Mucosa of rectum (tissue), 2 donors: ENCODE results near the gene DZIP1.
A peak's percentile ranks its signal among the peaks of the same experiment; 100 is the strongest.
"Not testable (repeated sequence)": the region's sequence is repeated elsewhere in the genome, so short reads cannot be mapped to it uniquely, and the experiment has no call there.

Source experiments
- H3K27ac ChIP-seq, 2 donors: one replicate each; pipeline ENCODE4 v1.7.0; 2013; ENCODE audit warnings: inconsistent platforms in 2 of 2, low read depth in 2 of 2, low read length in 2 of 2
- H3K27me3 ChIP-seq, 2 donors: one replicate each; pipeline ENCODE4 v1.7.0; 2013; ENCODE audit warnings: low read length in 2 of 2; ENCODE audit not compliant: control insufficient read depth in 2 of 2, insufficient read depth in 2 of 2
- H3K36me3 ChIP-seq, 2 donors: one replicate each; pipeline ENCODE4 v1.7.0; 2013; ENCODE audit warnings: low read length in 2 of 2; ENCODE audit not compliant: control insufficient read depth in 2 of 2, insufficient read depth in 2 of 2
- H3K4me1 ChIP-seq, 2 donors: one replicate each; pipeline ENCODE4 v1.7.0; 2013; ENCODE audit warnings: low read length in 2 of 2, mild to moderate bottlenecking in 1 of 2; ENCODE audit not compliant: control insufficient read depth in 2 of 2, insufficient read depth in 2 of 2
- H3K4me3 ChIP-seq, 2 donors: one replicate each; pipeline ENCODE4 v1.7.0; 2013; ENCODE audit warnings: low read length in 2 of 2
- H3K9ac ChIP-seq, 2 donors: one replicate each; pipeline ENCODE4 v1.7.0; 2013; ENCODE audit warnings: low read length in 2 of 2, low read depth in 1 of 2, mild to moderate bottlenecking in 1 of 2
- H3K9me3 ChIP-seq, 2 donors: one replicate each; pipeline ENCODE4 v1.7.0; 2013; ENCODE audit warnings: low read length in 2 of 2; ENCODE audit not compliant: control insufficient read depth in 2 of 2
- donor health status: healthy.
- donor health status: Normal muscosa, but diverticular disease.

DZIP1 gene, protein sequence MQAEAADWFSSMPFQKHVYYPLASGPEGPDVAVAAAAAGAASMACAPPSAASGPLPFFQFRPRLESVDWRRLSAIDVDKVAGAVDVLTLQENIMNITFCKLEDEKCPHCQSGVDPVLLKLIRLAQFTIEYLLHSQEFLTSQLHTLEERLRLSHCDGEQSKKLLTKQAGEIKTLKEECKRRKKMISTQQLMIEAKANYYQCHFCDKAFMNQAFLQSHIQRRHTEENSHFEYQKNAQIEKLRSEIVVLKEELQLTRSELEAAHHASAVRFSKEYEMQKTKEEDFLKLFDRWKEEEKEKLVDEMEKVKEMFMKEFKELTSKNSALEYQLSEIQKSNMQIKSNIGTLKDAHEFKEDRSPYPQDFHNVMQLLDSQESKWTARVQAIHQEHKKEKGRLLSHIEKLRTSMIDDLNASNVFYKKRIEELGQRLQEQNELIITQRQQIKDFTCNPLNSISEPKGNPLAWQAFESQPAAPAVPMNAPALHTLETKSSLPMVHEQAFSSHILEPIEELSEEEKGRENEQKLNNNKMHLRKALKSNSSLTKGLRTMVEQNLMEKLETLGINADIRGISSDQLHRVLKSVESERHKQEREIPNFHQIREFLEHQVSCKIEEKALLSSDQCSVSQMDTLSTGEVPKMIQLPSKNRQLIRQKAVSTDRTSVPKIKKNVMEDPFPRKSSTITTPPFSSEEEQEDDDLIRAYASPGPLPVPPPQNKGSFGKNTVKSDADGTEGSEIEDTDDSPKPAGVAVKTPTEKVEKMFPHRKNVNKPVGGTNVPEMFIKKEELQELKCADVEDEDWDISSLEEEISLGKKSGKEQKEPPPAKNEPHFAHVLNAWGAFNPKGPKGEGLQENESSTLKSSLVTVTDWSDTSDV

DNA sequence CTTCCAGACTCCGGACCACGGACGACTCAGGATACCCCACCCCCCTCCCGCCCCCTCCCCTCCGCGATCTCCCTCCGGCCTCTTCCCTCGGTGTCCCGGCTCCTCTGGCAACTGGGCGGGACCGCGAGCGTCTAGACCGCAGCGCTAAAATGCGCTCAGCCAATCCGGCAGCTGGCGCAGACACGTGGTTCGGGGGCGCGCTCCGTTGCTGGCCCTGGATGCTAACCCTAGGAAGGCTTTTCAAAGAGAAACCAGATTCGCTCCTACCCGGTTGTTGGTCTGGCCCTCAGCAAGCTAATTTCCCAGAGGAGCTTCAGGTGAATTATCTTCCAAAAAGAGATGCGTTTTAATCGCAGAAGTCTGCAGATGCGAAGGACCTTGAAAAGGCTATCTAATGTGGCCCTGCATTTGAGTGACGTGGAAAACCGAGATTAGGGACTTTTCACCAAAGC lies at the start of gene DZIP1:
DZIP1 (minus strand) TSS at position 106 of the 452 bp plus-strand sequence. CDS start 2,677 bp downstream, outside the sequence.
- H3K9me3 ChIP-seq, result no peaks in the 10 kb centered on the region
- H3K27ac ChIP-seq, result peak within 1 kb of the TSS; percentile 38 to 51
- H3K4me3 ChIP-seq, result peak within 1 kb of the TSS; percentile 8 to 62
- no peaks in the 10 kb centered on the region for H3K36me3 ChIP-seq
- H3K9ac ChIP-seq, result peak within 1 kb of the TSS in 1 of 2 donors; percentile 48
- H3K27me3 ChIP-seq, result peaks cover 15 to 28% of the 10 kb centered on the region in 2 donors
- peaks cover 0 to 3% of the 10 kb centered on the region in 2 donors for H3K4me1 ChIP-seq

GRCh38 chr13:95690986-95691385 lies 46.5 kb upstream of the DZIP1 start:
- not testable (repeated sequence) for H3K27ac ChIP-seq

DNA sequence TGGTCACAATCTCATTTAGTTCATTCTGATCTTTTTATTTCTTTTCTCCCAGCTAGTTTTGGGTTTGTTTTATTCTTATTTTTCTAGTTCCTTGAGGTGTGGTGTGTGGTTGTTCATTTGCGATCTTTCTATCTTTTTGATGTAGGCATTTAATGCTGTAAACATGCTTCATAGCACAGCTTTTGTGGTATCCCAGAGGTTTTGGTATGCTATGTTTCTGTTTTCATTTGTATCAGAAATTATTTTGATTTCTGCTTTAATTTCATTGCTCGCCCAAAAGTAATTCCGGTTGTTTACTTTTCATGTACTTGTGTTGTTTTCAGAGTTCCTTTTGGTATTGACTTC lies 45.0 kb upstream of the DZIP1 start:
- H3K36me3 ChIP-seq, result no peaks in the 10 kb centered on the region
- peaks cover 4 to 5% of the 10 kb centered on the region in 2 donors for H3K4me1 ChIP-seq
- H3K9ac ChIP-seq, result no peak overlapping the region
- H3K9me3 ChIP-seq, result no peaks in the 10 kb centered on the region
- H3K27ac ChIP-seq, result no peak overlapping the region
- H3K27me3 ChIP-seq, result no peaks in the 10 kb centered on the region
- no peak overlapping the region for H3K4me3 ChIP-seq

More at GRCh38 chr13:95690986-95691385, 46.5 kb upstream of the DZIP1 start:
- not testable (repeated sequence) for H3K36me3 ChIP-seq, H3K9ac ChIP-seq, H3K9me3 ChIP-seq, H3K27me3 ChIP-seq, H3K4me1 ChIP-seq, H3K4me3 ChIP-seq

DNA sequence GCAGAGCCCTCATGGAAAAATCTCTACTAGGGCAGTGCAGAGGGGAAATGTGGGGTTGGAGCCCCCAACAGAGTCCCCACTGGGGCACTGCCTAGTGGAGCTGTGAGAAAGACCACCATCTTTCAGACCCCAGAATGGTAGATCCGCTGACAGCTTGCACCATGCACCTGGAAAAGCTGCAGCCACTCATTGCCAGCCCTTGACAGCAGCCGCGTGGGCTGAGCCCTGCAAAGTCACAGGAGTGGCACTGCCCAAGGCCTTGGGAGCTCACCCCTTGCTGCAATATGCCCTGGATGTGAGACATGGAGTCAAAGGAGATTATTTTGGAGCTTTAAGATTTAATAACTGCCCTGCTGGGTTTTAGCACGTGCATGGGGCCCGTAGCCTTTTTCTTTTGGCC lies 40.5 kb upstream of the DZIP1 start:
- H3K4me3 ChIP-seq, H3K27me3 ChIP-seq, H3K36me3 ChIP-seq, H3K4me1 ChIP-seq, H3K27ac ChIP-seq, H3K9me3 ChIP-seq, H3K9ac ChIP-seq: not testable (repeated sequence)

DNA sequence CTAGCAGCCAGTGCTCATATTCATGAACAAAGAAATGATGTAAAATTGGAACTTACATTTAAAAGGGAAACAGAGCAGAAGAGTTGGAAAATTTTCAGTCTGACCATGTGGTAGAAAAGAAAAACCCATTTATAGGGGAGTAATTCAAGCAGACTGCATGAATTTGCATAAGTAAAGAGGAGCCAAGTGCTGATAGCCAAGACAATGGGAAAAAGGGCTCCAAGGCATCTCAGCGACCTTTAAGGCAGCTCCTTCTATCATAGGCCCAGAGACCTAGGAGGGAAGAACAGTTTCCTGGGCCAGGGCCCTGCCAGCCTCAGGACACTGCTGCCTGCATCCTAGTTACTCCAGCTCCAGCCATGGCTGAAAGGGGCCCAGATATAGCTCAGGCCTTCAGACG lies 39.9 kb upstream of the DZIP1 start:
- Histone ChIP-seq H3K9ac (no peak overlapping the region), H3K4me3 (no peak overlapping the region), H3K4me1 (peaks cover 5 to 6% of the 10 kb centered on the region in 2 donors), H3K27me3 (no peaks in the 10 kb centered on the region), H3K9me3 (no peaks in the 10 kb centered on the region), H3K36me3 (no peaks in the 10 kb centered on the region), H3K27ac (no peak overlapping the region)

DNA sequence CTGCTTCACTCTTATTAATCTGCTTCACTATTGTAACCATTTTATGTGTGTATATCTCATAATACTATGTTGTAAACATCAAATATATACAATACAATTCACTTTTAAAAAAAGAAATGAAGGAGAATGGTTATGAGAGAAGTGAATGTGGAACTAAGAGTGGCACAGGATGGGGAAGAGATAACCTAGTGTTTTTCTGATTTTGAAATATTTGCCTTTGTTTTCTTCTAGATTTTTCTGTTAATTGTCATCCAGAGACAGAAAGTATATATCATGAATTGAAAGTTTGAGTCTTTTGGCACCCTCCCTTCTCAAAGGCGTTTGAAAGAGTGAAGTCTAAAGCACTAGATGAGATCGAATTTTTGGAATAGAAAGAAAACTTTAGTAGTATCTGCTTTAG lies 35.2 kb upstream of the DZIP1 start:
- Histone ChIP-seq H3K36me3 (no peaks in the 10 kb centered on the region), H3K9ac (no peak overlapping the region), H3K27ac (no peak overlapping the region), H3K27me3 (no peaks in the 10 kb centered on the region), H3K9me3 (no peaks in the 10 kb centered on the region), H3K4me1 (peaks cover 11 to 18% of the 10 kb centered on the region in 2 donors), H3K4me3 (peak overlapping the region in 1 of 2 donors; percentile 16)

DNA sequence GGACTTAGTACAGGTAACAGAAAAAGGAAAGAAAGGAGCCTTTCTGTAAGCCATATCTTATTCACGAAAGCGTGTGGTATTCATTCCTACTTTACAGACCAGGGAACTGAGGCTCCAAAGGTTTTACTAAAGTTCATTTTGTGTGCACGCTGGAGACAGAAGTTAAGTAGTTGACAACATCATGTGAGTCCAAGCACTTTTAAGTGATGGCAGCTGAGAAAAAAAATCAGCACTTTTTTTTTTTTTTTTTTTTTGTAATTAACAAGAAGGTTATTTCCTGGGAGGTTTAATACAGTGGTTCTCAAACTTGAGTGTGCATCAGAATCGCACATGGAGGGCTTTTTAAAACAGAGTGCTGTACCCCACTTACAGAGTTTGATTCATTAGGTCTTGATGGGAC lies 34.5 kb upstream of the DZIP1 start:
- Histone ChIP-seq H3K4me3 (peak overlapping the region in 1 of 2 donors; percentile 96), H3K9me3 (no peaks in the 10 kb centered on the region), H3K27me3 (no peaks in the 10 kb centered on the region), H3K9ac (peak overlapping the region in 1 of 2 donors; percentile 48), H3K4me1 (peaks cover 7 to 17% of the 10 kb centered on the region in 2 donors), H3K36me3 (no peaks in the 10 kb centered on the region), H3K27ac (no peak overlapping the region)

- Histone ChIP-seq H3K4me1 (peaks cover 7 to 17% of the 10 kb centered on the region in 2 donors), H3K9ac (peak overlapping the region; percentile 76 to 94), H3K27me3 (no peaks in the 10 kb centered on the region), H3K4me3 (peak overlapping the region; percentile 81 to 96), H3K27ac (peak overlapping the region; percentile 95), H3K9me3 (no peaks in the 10 kb centered on the region), H3K36me3 (no peaks in the 10 kb centered on the region)
Observed at GRCh38 chr13:95677564-95678266, 33.2 kb upstream of the DZIP1 start.

DNA sequence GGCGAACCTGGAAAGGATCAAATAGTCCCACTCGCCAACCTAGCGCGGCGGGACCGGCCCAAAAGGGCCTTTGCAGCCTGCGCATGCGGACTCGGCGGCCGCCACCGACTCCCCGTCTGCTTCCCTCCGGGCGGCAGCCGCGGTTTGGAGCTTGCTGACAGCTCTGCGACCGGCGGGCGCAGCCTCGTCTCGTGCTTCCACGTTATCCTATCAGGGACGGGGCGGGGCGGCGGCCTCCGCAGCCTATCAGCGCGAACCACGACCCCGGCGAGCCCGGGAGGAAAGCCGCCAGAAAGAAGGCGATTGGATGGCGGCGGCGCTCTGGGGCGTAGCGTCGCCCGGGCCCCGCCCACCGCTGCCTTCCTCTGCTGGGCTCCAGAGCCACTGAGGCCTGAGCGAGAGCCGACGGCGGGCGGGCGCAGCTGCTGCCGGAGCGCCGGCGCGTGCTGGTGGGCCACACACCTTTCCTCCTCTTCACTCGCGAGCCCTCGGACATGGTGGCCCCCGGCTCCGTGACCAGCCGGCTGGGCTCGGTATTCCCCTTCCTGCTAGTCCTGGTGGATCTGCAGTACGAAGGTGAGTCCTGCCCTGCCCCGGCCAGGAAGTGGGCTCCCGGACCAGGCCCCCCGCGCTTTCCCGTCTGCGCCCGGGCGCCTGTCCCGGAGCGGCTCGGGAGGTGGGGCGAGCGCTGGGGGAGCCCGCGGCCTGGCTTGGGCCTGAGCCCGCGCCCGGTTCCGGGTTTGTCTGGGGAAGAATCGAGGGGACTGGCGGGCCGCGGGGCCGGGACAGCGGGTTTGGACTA lies 32.5 kb upstream of the DZIP1 start, which contains the start of gene DNAJC3:
DNAJC3 (plus strand) TSS at position 378 of the 802 bp plus-strand sequence; CDS start at position 495, 117 bp downstream.
- no peaks in the 10 kb centered on the region for H3K27me3 ChIP-seq
- peak within 1 kb of the TSS; percentile 92 to 97 for H3K4me3 ChIP-seq
- H3K27ac ChIP-seq, result peak within 1 kb of the TSS; percentile 95
- peaks cover 7 to 17% of the 10 kb centered on the region in 2 donors for H3K4me1 ChIP-seq
- H3K9me3 ChIP-seq, result peaks cover 0 to 2% of the 10 kb centered on the region in 2 donors
- no peaks in the 10 kb centered on the region for H3K36me3 ChIP-seq
- peak within 1 kb of the TSS; percentile 94 to 99 for H3K9ac ChIP-seq
